Suprapubic skin (tissue), 4 donors: ENCODE results near the gene SOCS4. TPM values are rescaled to one million over a fixed set of nuclear protein-coding genes. Genes with fewer than 3 reads are reported as not detected.

ENCODE experiments used
- total RNA-seq, 4 donors: library from RNA; depleted of rRNA; stranded (reverse); fragments of >200 nt; gene quantifications; one replicate each; pipeline ENCODE4 v1.1.0, GENCODE V29; 2016

The SOCS4 gene
- total RNA-seq, 4 donors from 2014 or later: 10.0 to 12.0 (median 11.6) TPM

Other genes starting within 250 kb of the SOCS4 start
- gene GCH1, start 124.4 kb upstream of the SOCS4 start, total RNA-seq: 10 to 100 TPM in 3 of 4 donors, 1 to 10 TPM in 1; 9.5 to 14.3 (median 12.1) TPM
- gene WDHD1, start 137 bp upstream of the SOCS4 start, total RNA-seq: 1 to 10 TPM; 1.3 to 3.4 (median 2.3) TPM
- gene MAPK1IP1L, start 24.4 kb downstream of the SOCS4 start, total RNA-seq: 10 to 100 TPM; 40.3 to 95.5 (median 59.7) TPM
- gene LGALS3, start 102.0 kb downstream of the SOCS4 start, total RNA-seq: 100 to 1,000 TPM; 448 to 713 (median 594) TPM
- 1 to 10 TPM in 3 of 4 donors, under 1 TPM in 1; 0.72 to 2.6 (median 1.9) TPM for gene DLGAP5, start 164.3 kb downstream of the SOCS4 start, total RNA-seq
- 10 to 100 TPM; 28.8 to 44.4 (median 33.8) TPM for gene FBXO34, start 244.2 kb downstream of the SOCS4 start, total RNA-seq